ENCODE results near the gene TMEM108.

TMEM108 gene

GRCh38 chr3:133394561-133395311 lies 356.5 kb downstream of the TMEM108 start:
- no peak for DNase-seq

- DNase-seq, result no peak
Measured at GRCh38 chr3:133396906-133397305, 358.7 kb downstream of the TMEM108 start.

- DNase-seq, result no peak
Measured at GRCh38 chr3:133400006-133400515, 361.9 kb downstream of the TMEM108 start, which contains the start of gene BFSP2. Gene BFSP2, plus strand, starts transcription at chr3:133400056. Its CDS starts 28 bp downstream, at chr3:133400084.

GRCh38 chr3:133401374-133402135 lies 363.4 kb downstream of the TMEM108 start:
- no peak for DNase-seq

GRCh38 chr3:133404920-133405319 lies 366.7 kb downstream of the TMEM108 start:
- DNase-seq, result no peak

GRCh38 chr3:133408366-133408765 lies 370.2 kb downstream of the TMEM108 start:
- no peak for DNase-seq

- peak; percentile 32 for DNase-seq
Measured at GRCh38 chr3:133408961-133409360, 370.8 kb downstream of the TMEM108 start.

GRCh38 chr3:133410191-133410892 lies 372.2 kb downstream of the TMEM108 start:
- no peak for DNase-seq

GRCh38 chr3:133412183-133413132 lies 374.3 kb downstream of the TMEM108 start:
- DNase-seq, result no peak

GRCh38 chr3:133413161-133414020 lies 375.2 kb downstream of the TMEM108 start:
- DNase-seq, result no peak

GRCh38 chr3:133414021-133414392 lies 375.8 kb downstream of the TMEM108 start:
- DNase-seq, result no peak

GRCh38 chr3:133418361-133418760 lies 380.2 kb downstream of the TMEM108 start:
- DNase-seq, result no peak

GRCh38 chr3:133419151-133419909 lies 381.1 kb downstream of the TMEM108 start:
- no peak for DNase-seq

- DNase-seq, result no peak
Measured at GRCh38 chr3:133424937-133425869, 387.0 kb downstream of the TMEM108 start.

- DNase-seq, result no peak
Measured at GRCh38 chr3:133425898-133426297, 387.7 kb downstream of the TMEM108 start.

GRCh38 chr3:133426721-133427120 lies 388.5 kb downstream of the TMEM108 start:
- peak; percentile 32 for DNase-seq

GRCh38 chr3:133428552-133428951 lies 390.4 kb downstream of the TMEM108 start:
- no peak for DNase-seq

GRCh38 chr3:133429063-133429462 lies 390.9 kb downstream of the TMEM108 start:
- no peak for DNase-seq

- no peak for DNase-seq
Measured at GRCh38 chr3:133439563-133439962, 401.4 kb downstream of the TMEM108 start.

Data from amniotic stem cell (primary cell).